Measurements from ENCODE around the gene LY6G6F. TPM values are rescaled to one million over a fixed set of nuclear protein-coding genes. Genes with fewer than 3 reads are reported as not detected.

The LY6G6F gene
- polyA plus RNA-seq, 1 of the 3 experiments (the other 2 are of a cell fraction) = not detected

GRCh38 chr6:31713991-31714684 lies 7.5 kb downstream of the LY6G6F start (continued):
- TF ChIP-seq USF2 (IDR thresholded peaks at IDR 0.05; ENCODE audit: borderline replicate concordance, low read depth, low read length) (no peak), ELF1 (IDR thresholded peaks at IDR 0.05) (no peak), FOXM1 (IDR thresholded peaks at IDR 0.05; ENCODE audit: low read depth) (no peak), PBX3 (IDR thresholded peaks at IDR 0.05) (no peak), FOXJ3 (CRISPR knock-in tag; IDR thresholded peaks at IDR 0.05) (no peak)

- H3K27me3 ChIP-seq (ENCODE audit: insufficient read depth) = no peaks in the 10 kb centered on the region
- no peaks in the 10 kb centered on the region for H3K4me1 ChIP-seq (ENCODE audit: control insufficient read depth in 1 of 2, insufficient read depth in 2 of 2, low read depth in 1 of 2, low read length in 1 of 2)
- H4K20me1 ChIP-seq (ENCODE audit: insufficient read depth) = no peaks in the 10 kb centered on the region
- H3K4me3 ChIP-seq (ENCODE audit: low read depth in 2 of 2, low read length in 1 of 2) = no peak within 1 kb of the TSS
- no peak within 1 kb of the TSS for H2AFZ ChIP-seq (ENCODE audit: low read depth)
- H3F3A ChIP-seq (replicated peaks; ENCODE audit: insufficient read depth) = peaks cover 3% of the 10 kb centered on the region
- ChIA-PET POLR2A (interaction anchor here (1.0 kb wide), 1 partner anchor 14 kb away, joined by 3 read pairs; the partner anchor contains the start of gene DDAH2), CTCF (interaction anchor here (1.1 to 1.5 kb wide), 3 partner anchors 9 to 14 kb away, joined by 3 to 4 read pairs (median 3); no protein-coding TSS in a partner anchor)
- no peaks in the 10 kb centered on the region for H3K79me2 ChIP-seq (ENCODE audit: insufficient read depth)
- H3K4me2 ChIP-seq = no peak within 1 kb of the TSS
- H3K27ac ChIP-seq (ENCODE audit: low read depth in 2 of 2, low read length in 1 of 2) = no peak within 1 kb of the TSS
- no peak for DNase-seq
- no peaks in the 10 kb centered on the region for H3K9me3 ChIP-seq
- no peaks in the 10 kb centered on the region for H3K36me3 ChIP-seq (replicated peaks in 1 of 2; ENCODE audit: control insufficient read depth in 1 of 2, insufficient read depth in 2 of 2, low read length in 1 of 2)
- 83% methylated on average over 3 of the region's 16 CpGs for WGBS (ENCODE audit: low lambda C conversion rate)
- no peak within 1 kb of the TSS for H3K9ac ChIP-seq
- H3K9me2 ChIP-seq = no peaks in the 10 kb centered on the region
- no peak for TF ChIP-seq FOSL2 (IDR thresholded peaks at IDR 0.05; ENCODE audit: borderline replicate concordance, low read depth)
- no peak for TF ChIP-seq FOXJ3 (CRISPR knock-in tag; IDR thresholded peaks at IDR 0.05)
- no peak for TF ChIP-seq RFX5 (IDR thresholded peaks at IDR 0.05; ENCODE audit: low read length)
- no peak for TF ChIP-seq GABPA (IDR thresholded peaks at IDR 0.05; ENCODE audit: low read depth)
- no peak for TF ChIP-seq JUND (IDR thresholded peaks at IDR 0.05)
- no peak for TF ChIP-seq GATA2 (CRISPR knock-in tag; IDR thresholded peaks at IDR 0.05)
- TF ChIP-seq EZH2phosphoT487 (IDR thresholded peaks at IDR 0.05; ENCODE audit: borderline replicate concordance, low read depth) = no peak
- TF ChIP-seq MEF2A (IDR thresholded peaks at IDR 0.05; ENCODE audit: borderline replicate concordance, low read depth) = no peak
- TF ChIP-seq IRF3 (IDR thresholded peaks at IDR 0.05; ENCODE audit: low read depth, low read length) = no peak
- TF ChIP-seq YY1 (IDR thresholded peaks at IDR 0.05; ENCODE audit: low read depth) = no peak
- no peak for TF ChIP-seq POLR2AphosphoS5 (IDR thresholded peaks at IDR 0.05; ENCODE audit: low read depth, low read length)
- TF ChIP-seq RCOR1 (IDR thresholded peaks at IDR 0.05; ENCODE audit: low read length) = no peak
- TF ChIP-seq RAD21 (IDR thresholded peaks at IDR 0.05; ENCODE audit: low read length) = no peak
- TF ChIP-seq USF2 (IDR thresholded peaks at IDR 0.05; ENCODE audit: borderline replicate concordance, low read depth, low read length) = no peak
- TF ChIP-seq MXI1 (IDR thresholded peaks at IDR 0.05; ENCODE audit: low read depth, low read length) = no peak
- TF ChIP-seq CTCF (IDR thresholded peaks at IDR 0.05) = no peak
- TF ChIP-seq ELF1 (IDR thresholded peaks at IDR 0.05) = no peak
- no peak for TF ChIP-seq SMC3 (IDR thresholded peaks at IDR 0.05; ENCODE audit: low read depth, low read length)
- no peak for TF ChIP-seq NFIC (IDR thresholded peaks at IDR 0.05; ENCODE audit: borderline replicate concordance)
- TF ChIP-seq TEAD4 (IDR thresholded peaks at IDR 0.05; ENCODE audit: borderline replicate concordance, insufficient read depth) = no peak
Observed at GRCh38 chr6:31715022-31715958, 8.6 kb downstream of the LY6G6F start, which contains the start of gene LY6G6D. Gene LY6G6D, plus strand, starts transcription at chr6:31715348. Its CDS starts 8 bp downstream, at chr6:31715356.
